ENCODE measurements around the gene CERS6.

The CERS6 gene

GRCh38 chr2:168639018-168639417 is 182.9 kb downstream of the CERS6 start:
- H3K4me3 Mint-ChIP-seq, result no peak overlapping the region
- no peaks in the 10 kb centered on the region for H3K36me3 Mint-ChIP-seq (ENCODE audit: insufficient read depth)
- H3K27ac Mint-ChIP-seq, result no peak overlapping the region
- DNase-seq (no peak), ATAC-seq (replicated peaks) (no peak)
- peaks cover 0 to 6% of the 10 kb centered on the region in 2 donors for H3K4me1 Mint-ChIP-seq (ENCODE audit: low read depth in 2 of 2)
- peaks cover 0 to 7% of the 10 kb centered on the region in 2 donors for H3K27me3 Mint-ChIP-seq
- H3K9me3 Mint-ChIP-seq, result peaks cover 0 to 7% of the 10 kb centered on the region in 2 donors

- Mint-ChIP-seq H3K9me3 (peaks cover 0 to 7% of the 10 kb centered on the region in 2 donors), H3K4me1 (ENCODE audit: low read depth in 2 of 2) (peaks cover 0 to 8% of the 10 kb centered on the region in 2 donors), H3K4me3 (no peak overlapping the region), H3K27me3 (peaks cover 0 to 11% of the 10 kb centered on the region in 2 donors), H3K27ac (no peak overlapping the region), H3K36me3 (ENCODE audit: insufficient read depth) (no peaks in the 10 kb centered on the region)
- ATAC-seq (replicated peaks) (no peak), DNase-seq (no peak)
These were observed 183.4 kb downstream of the CERS6 start for GRCh38 chr2:168639441-168639898.

GRCh38 chr2:168640039-168640438 is 184.0 kb downstream of the CERS6 start:
- Mint-ChIP-seq H3K4me3 (no peak overlapping the region), H3K27me3 (peaks cover 0 to 11% of the 10 kb centered on the region in 2 donors), H3K4me1 (ENCODE audit: low read depth in 2 of 2) (peaks cover 0 to 8% of the 10 kb centered on the region in 2 donors), H3K27ac (no peak overlapping the region), H3K36me3 (ENCODE audit: insufficient read depth) (no peaks in the 10 kb centered on the region), H3K9me3 (peaks cover 0 to 7% of the 10 kb centered on the region in 2 donors)
- ATAC-seq (replicated peaks), result no peak
- no peak for DNase-seq

GRCh38 chr2:168641636-168642035 is 185.6 kb downstream of the CERS6 start:
- Mint-ChIP-seq H3K36me3 (ENCODE audit: insufficient read depth) (no peaks in the 10 kb centered on the region), H3K4me3 (no peak overlapping the region), H3K27me3 (peaks cover 0 to 11% of the 10 kb centered on the region in 2 donors), H3K27ac (no peak overlapping the region), H3K9me3 (peaks cover 0 to 7% of the 10 kb centered on the region in 2 donors), H3K4me1 (ENCODE audit: low read depth in 2 of 2) (peaks cover 0 to 10% of the 10 kb centered on the region in 2 donors)
- DNase-seq (no peak), ATAC-seq (replicated peaks) (no peak)

GRCh38 chr2:168642873-168643272 is 186.8 kb downstream of the CERS6 start:
- no peak for DNase-seq
- Mint-ChIP-seq H3K9me3 (peaks cover 0 to 7% of the 10 kb centered on the region in 2 donors), H3K4me1 (ENCODE audit: low read depth in 2 of 2) (peaks cover 0 to 10% of the 10 kb centered on the region in 2 donors), H3K27me3 (peaks cover 0 to 11% of the 10 kb centered on the region in 2 donors), H3K4me3 (no peak overlapping the region), H3K27ac (no peak overlapping the region), H3K36me3 (ENCODE audit: insufficient read depth) (no peaks in the 10 kb centered on the region)
- no peak for ATAC-seq (replicated peaks)

GRCh38 chr2:168643979-168644378 is 187.9 kb downstream of the CERS6 start:
- Mint-ChIP-seq H3K27ac (no peak overlapping the region), H3K27me3 (peaks cover 0 to 11% of the 10 kb centered on the region in 2 donors), H3K9me3 (peaks cover 0 to 7% of the 10 kb centered on the region in 2 donors), H3K4me3 (no peak overlapping the region), H3K4me1 (ENCODE audit: low read depth in 2 of 2) (peaks cover 0 to 10% of the 10 kb centered on the region in 2 donors), H3K36me3 (ENCODE audit: insufficient read depth) (no peaks in the 10 kb centered on the region)
- ATAC-seq (replicated peaks), result no peak
- no peak for DNase-seq

GRCh38 chr2:168645696-168646338 is 189.7 kb downstream of the CERS6 start:
- Mint-ChIP-seq H3K9me3 (peaks cover 0 to 5% of the 10 kb centered on the region in 2 donors), H3K27ac (no peak overlapping the region)

GRCh38 chr2:168649105-168649504 is 193.0 kb downstream of the CERS6 start:
- Mint-ChIP-seq H3K27me3 (peaks cover 0 to 8% of the 10 kb centered on the region in 2 donors), H3K36me3 (ENCODE audit: insufficient read depth) (no peaks in the 10 kb centered on the region), H3K9me3 (no peaks in the 10 kb centered on the region), H3K4me3 (no peak overlapping the region), H3K4me1 (ENCODE audit: low read depth in 2 of 2) (peaks cover 0 to 6% of the 10 kb centered on the region in 2 donors), H3K27ac (no peak overlapping the region)
- DNase-seq (no peak), ATAC-seq (replicated peaks) (no peak)

More at GRCh38 chr2:168645696-168646338, 189.7 kb downstream of the CERS6 start:
- ATAC-seq (replicated peaks), result no peak
- Mint-ChIP-seq H3K4me1 (ENCODE audit: low read depth in 2 of 2) (peaks cover 0 to 8% of the 10 kb centered on the region in 2 donors), H3K4me3 (no peak overlapping the region), H3K27me3 (peaks cover 0 to 14% of the 10 kb centered on the region in 2 donors), H3K36me3 (ENCODE audit: insufficient read depth) (no peaks in the 10 kb centered on the region)
- no peak for DNase-seq

- ATAC-seq (replicated peaks) (no peak), DNase-seq (no peak)
- Mint-ChIP-seq H3K36me3 (ENCODE audit: insufficient read depth) (no peaks in the 10 kb centered on the region), H3K9me3 (no peaks in the 10 kb centered on the region), H3K27me3 (peaks cover 0 to 5% of the 10 kb centered on the region in 2 donors), H3K27ac (no peak overlapping the region), H3K4me3 (no peak overlapping the region), H3K4me1 (ENCODE audit: low read depth in 2 of 2) (peaks cover 0 to 4% of the 10 kb centered on the region in 2 donors)
These were observed 193.5 kb downstream of the CERS6 start for GRCh38 chr2:168649562-168649961.

GRCh38 chr2:168650139-168650538 is 194.1 kb downstream of the CERS6 start:
- peaks cover 0 to 6% of the 10 kb centered on the region in 2 donors for H3K4me1 Mint-ChIP-seq (ENCODE audit: low read depth in 2 of 2)

GRCh38 chr2:168650781-168651180 is 194.7 kb downstream of the CERS6 start:
- Mint-ChIP-seq H3K9me3 (no peaks in the 10 kb centered on the region), H3K4me3 (no peak overlapping the region), H3K27ac (no peak overlapping the region), H3K4me1 (ENCODE audit: low read depth in 2 of 2) (peaks cover 0 to 6% of the 10 kb centered on the region in 2 donors), H3K27me3 (peaks cover 0 to 5% of the 10 kb centered on the region in 2 donors), H3K36me3 (ENCODE audit: insufficient read depth) (no peaks in the 10 kb centered on the region)
- no peak for ATAC-seq (replicated peaks)
- no peak for DNase-seq

More at GRCh38 chr2:168650139-168650538, 194.1 kb downstream of the CERS6 start:
- Mint-ChIP-seq H3K9me3 (no peaks in the 10 kb centered on the region), H3K27ac (no peak overlapping the region), H3K36me3 (ENCODE audit: insufficient read depth) (no peaks in the 10 kb centered on the region), H3K4me3 (no peak overlapping the region), H3K27me3 (peaks cover 0 to 5% of the 10 kb centered on the region in 2 donors)
- DNase-seq, result no peak
- no peak for ATAC-seq (replicated peaks)

- H3K27ac Mint-ChIP-seq, result no peak overlapping the region
- H3K27me3 Mint-ChIP-seq, result peaks cover 0 to 5% of the 10 kb centered on the region in 2 donors
- no peak for DNase-seq
- no peaks in the 10 kb centered on the region for H3K9me3 Mint-ChIP-seq
- ATAC-seq (replicated peaks), result no peak
- peaks cover 0 to 2% of the 10 kb centered on the region in 2 donors for H3K4me1 Mint-ChIP-seq (ENCODE audit: low read depth in 2 of 2)
- H3K4me3 Mint-ChIP-seq, result no peak overlapping the region
- H3K36me3 Mint-ChIP-seq (ENCODE audit: insufficient read depth), result no peaks in the 10 kb centered on the region
These were observed 197.2 kb downstream of the CERS6 start for GRCh38 chr2:168652997-168653921.

- Mint-ChIP-seq H3K4me1 (ENCODE audit: low read depth in 2 of 2) (peaks cover 0 to 2% of the 10 kb centered on the region in 2 donors), H3K9me3 (no peaks in the 10 kb centered on the region), H3K27me3 (peaks cover 0 to 5% of the 10 kb centered on the region in 2 donors), H3K27ac (no peak overlapping the region), H3K36me3 (ENCODE audit: insufficient read depth) (no peaks in the 10 kb centered on the region), H3K4me3 (no peak overlapping the region)
- no peak for DNase-seq
- ATAC-seq (replicated peaks), result no peak
These were observed 198.6 kb downstream of the CERS6 start for GRCh38 chr2:168654705-168655104.
